GM21576 (cell line): ENCODE data around the gene PNO1.

Source experiments
- ATAC-seq: cut with Tn5 transposase; IDR thresholded peaks from one replicate; pipeline ENCODE4 v1.9.1; 2021; ENCODE audit warnings: mild to moderate bottlenecking, moderate library complexity; ENCODE audit not compliant: unreplicated experiment

PNO1 gene

GRCh38 chr2:68193144-68193543 is 35.5 kb downstream of the PNO1 start:
- no peak for ATAC-seq

- no peak for ATAC-seq
These were observed 36.2 kb downstream of the PNO1 start for GRCh38 chr2:68193787-68194372.

GRCh38 chr2:68195096-68195495 is 37.4 kb downstream of the PNO1 start:
- ATAC-seq = no peak

GRCh38 chr2:68196120-68196716 is 38.5 kb downstream of the PNO1 start:
- ATAC-seq = no peak

GRCh38 chr2:68200157-68200787 is 42.6 kb downstream of the PNO1 start:
- no peak for ATAC-seq

GRCh38 chr2:68203587-68203986 is 45.9 kb downstream of the PNO1 start:
- ATAC-seq = peak; percentile 88

GRCh38 chr2:68206793-68207192 is 49.1 kb downstream of the PNO1 start:
- ATAC-seq = no peak

- peak; percentile 60 for ATAC-seq
These were observed 56.7 kb downstream of the PNO1 start for GRCh38 chr2:68214381-68214780.

GRCh38 chr2:68216454-68217310 is 59.0 kb downstream of the PNO1 start:
- no peak for ATAC-seq

- no peak for ATAC-seq
These were observed 60.0 kb downstream of the PNO1 start for GRCh38 chr2:68217729-68218128.

GRCh38 chr2:68218343-68218901 is 60.7 kb downstream of the PNO1 start:
- no peak for ATAC-seq

GRCh38 chr2:68222287-68222686 is 64.6 kb downstream of the PNO1 start:
- no peak for ATAC-seq

GRCh38 chr2:68223419-68223818 is 65.7 kb downstream of the PNO1 start:
- ATAC-seq = no peak

- peak; percentile 83 for ATAC-seq
These were observed 67.5 kb downstream of the PNO1 start for GRCh38 chr2:68225119-68225632.
